ENCODE results near the gene DOCK8. TPM values are rescaled to one million over a fixed set of nuclear protein-coding genes. Genes with fewer than 3 reads are reported as not detected.

Gene DOCK8
- total and polyA plus RNA-seq, 2 donors from 2014 or later: 5.0 to 46.5 TPM

- H3K27ac ChIP-seq (ENCODE audit: low read depth in 2 of 2, low read length in 2 of 2): no peak overlapping the region
- intact Hi-C loops (cut with DNase I): no loop called here
- TF ChIP-seq CTCF (IDR thresholded peaks at IDR 0.05; ENCODE audit: borderline replicate concordance, extremely low read depth, insufficient read depth): no peak
- H3K27me3 ChIP-seq (ENCODE audit: control insufficient read depth, insufficient read depth, low read length): no peaks in the 10 kb centered on the region
- H3K36me3 ChIP-seq (ENCODE audit: control insufficient read depth in 2 of 3, insufficient read depth in 3 of 3, low read length in 3 of 3): no peaks in the 10 kb centered on the region
- H3K9me3 ChIP-seq (ENCODE audit: control insufficient read depth in 2 of 3, insufficient read depth in 1 of 3, low read length in 3 of 3): no peaks in the 10 kb centered on the region
- FAIRE-seq (no peak), DNase-seq (no peak)
- H3K4me3 ChIP-seq (ENCODE audit: low read length in 3 of 3): no peak overlapping the region
- H3K9ac ChIP-seq (ENCODE audit: low read length in 3 of 3): no peak overlapping the region
- H3K4me1 ChIP-seq (ENCODE audit: control insufficient read depth in 2 of 3, insufficient read depth in 2 of 3, low read depth in 1 of 3, low read length in 3 of 3): peaks cover 0 to 1% (median 0%) of the 10 kb centered on the region in 3 donors
Measured at GRCh38 chr9:458590-458989, 243.9 kb downstream of the DOCK8 start.

GRCh38 chr9:459491-460444, 245.1 kb downstream of the DOCK8 start:
- intact Hi-C loops (cut with DNase I): no loop called here
- no peak for TF ChIP-seq CTCF (IDR thresholded peaks at IDR 0.05; ENCODE audit: borderline replicate concordance, extremely low read depth, insufficient read depth)
- H3K27me3 ChIP-seq (ENCODE audit: control insufficient read depth, insufficient read depth, low read length): no peaks in the 10 kb centered on the region
- H3K4me3 ChIP-seq (ENCODE audit: low read length in 3 of 3): no peak overlapping the region
- H3K9ac ChIP-seq (ENCODE audit: low read length in 3 of 3): no peak overlapping the region
- DNase-seq (no peak), FAIRE-seq (no peak)
- H3K27ac ChIP-seq (ENCODE audit: low read depth in 2 of 2, low read length in 2 of 2): no peak overlapping the region
- peaks cover 0 to 6% (median 0%) of the 10 kb centered on the region in 3 donors for H3K4me1 ChIP-seq (ENCODE audit: control insufficient read depth in 2 of 3, insufficient read depth in 2 of 3, low read depth in 1 of 3, low read length in 3 of 3)
- H3K36me3 ChIP-seq (ENCODE audit: control insufficient read depth in 2 of 3, insufficient read depth in 3 of 3, low read length in 3 of 3): no peaks in the 10 kb centered on the region
- H3K9me3 ChIP-seq (ENCODE audit: control insufficient read depth in 2 of 3, insufficient read depth in 1 of 3, low read length in 3 of 3): no peaks in the 10 kb centered on the region

GRCh38 chr9:462121-462520, 247.5 kb downstream of the DOCK8 start:
- intact Hi-C loops (cut with DNase I): no loop called here
- peaks cover 0 to 6% (median 0%) of the 10 kb centered on the region in 3 donors for H3K4me1 ChIP-seq (ENCODE audit: control insufficient read depth in 2 of 3, insufficient read depth in 2 of 3, low read depth in 1 of 3, low read length in 3 of 3)
- TF ChIP-seq CTCF (IDR thresholded peaks at IDR 0.05; ENCODE audit: borderline replicate concordance, extremely low read depth, insufficient read depth): no peak
- no peak for DNase-seq
- no peak overlapping the region for H3K9ac ChIP-seq (ENCODE audit: low read length in 3 of 3)
- H3K4me3 ChIP-seq (ENCODE audit: low read length in 3 of 3): no peak overlapping the region
- H3K36me3 ChIP-seq (ENCODE audit: control insufficient read depth in 2 of 3, insufficient read depth in 3 of 3, low read length in 3 of 3): no peaks in the 10 kb centered on the region
- H3K27me3 ChIP-seq (ENCODE audit: control insufficient read depth, insufficient read depth, low read length): no peaks in the 10 kb centered on the region
- no peak for FAIRE-seq
- H3K27ac ChIP-seq (ENCODE audit: low read depth in 2 of 2, low read length in 2 of 2): no peak overlapping the region
- no peaks in the 10 kb centered on the region for H3K9me3 ChIP-seq (ENCODE audit: control insufficient read depth in 2 of 3, insufficient read depth in 1 of 3, low read length in 3 of 3)
